ENCODE results near the gene MAD1L1. TPM values are rescaled to one million over a fixed set of nuclear protein-coding genes. Genes with fewer than 3 reads are reported as not detected.

MAD1L1 gene
- total RNA-seq, 1 experiment from 2014 or later: 43.8 TPM

DNA sequence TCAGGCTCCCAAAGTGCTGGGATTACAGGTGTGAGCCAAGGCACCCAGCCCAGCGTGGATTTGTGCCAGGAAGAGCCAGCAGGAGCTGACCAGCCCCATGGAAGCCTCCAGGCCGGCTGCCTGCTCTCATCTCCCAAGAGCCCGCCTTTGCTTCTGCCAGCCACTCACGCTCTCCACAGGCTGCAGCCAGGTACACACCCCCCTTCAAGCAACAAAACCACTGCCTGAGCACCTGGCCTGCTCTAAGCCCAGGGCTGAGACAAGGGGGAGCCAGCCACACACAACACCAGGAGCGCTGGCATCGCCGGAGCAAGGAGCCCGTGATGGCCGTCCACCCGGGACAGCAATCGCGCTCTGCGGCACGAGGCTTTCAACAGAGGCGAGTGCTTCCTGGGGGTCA, 34.5 kb downstream of the MAD1L1 start (continued):
- TF ChIP-seq AFF4 (CRISPR knock-in tag; IDR thresholded peaks at IDR 0.05; ENCODE audit: borderline replicate concordance): no peak
- TF ChIP-seq, protein P1, sequence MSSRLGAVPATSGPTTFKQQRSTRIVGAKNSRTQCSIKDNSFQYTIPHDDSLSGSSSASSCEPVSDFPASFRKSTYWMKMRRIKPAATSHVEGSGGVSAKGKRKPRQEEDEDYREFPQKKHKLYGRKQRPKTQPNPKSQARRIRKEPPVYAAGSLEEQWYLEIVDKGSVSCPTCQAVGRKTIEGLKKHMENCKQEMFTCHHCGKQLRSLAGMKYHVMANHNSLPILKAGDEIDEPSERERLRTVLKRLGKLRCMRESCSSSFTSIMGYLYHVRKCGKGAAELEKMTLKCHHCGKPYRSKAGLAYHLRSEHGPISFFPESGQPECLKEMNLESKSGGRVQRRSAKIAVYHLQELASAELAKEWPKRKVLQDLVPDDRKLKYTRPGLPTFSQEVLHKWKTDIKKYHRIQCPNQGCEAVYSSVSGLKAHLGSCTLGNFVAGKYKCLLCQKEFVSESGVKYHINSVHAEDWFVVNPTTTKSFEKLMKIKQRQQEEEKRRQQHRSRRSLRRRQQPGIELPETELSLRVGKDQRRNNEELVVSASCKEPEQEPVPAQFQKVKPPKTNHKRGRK (CRISPR knock-in tag; IDR thresholded peaks at IDR 0.05; ENCODE audit: borderline replicate concordance): no peak

DNA sequence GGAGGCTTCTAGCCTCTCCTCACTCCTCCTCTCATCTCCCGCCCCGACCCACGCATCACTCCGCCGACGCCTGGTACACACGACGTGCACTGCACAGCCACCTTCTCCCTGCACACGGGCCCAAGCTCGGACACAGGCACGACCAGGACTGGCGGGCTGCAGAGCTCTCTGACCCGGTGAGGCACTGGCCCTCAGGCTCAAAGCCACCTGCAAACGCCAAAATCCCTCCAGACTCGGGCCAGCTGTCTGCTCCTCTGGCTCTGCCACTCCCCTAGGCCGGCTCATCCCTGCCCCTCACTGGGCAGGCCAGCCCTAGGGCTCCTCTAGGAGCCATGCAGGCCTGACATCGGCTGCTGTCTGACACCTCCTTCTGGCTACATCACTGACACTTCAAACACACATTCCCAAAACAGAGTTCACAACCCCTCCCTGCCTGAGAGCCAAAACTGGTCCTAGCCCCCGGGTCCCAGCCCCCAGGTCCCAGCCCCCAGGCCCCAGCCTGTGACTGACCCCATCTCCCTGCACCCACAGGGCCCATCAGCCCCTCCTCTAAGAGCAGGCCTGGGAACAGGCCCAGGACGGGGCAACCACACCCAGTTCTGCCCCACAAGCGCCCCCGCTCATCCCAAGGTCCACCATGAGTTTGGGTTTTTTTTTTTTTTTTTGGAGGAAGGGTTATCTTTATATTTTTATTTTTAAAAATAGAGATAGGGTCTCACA, 35.1 kb downstream of the MAD1L1 start:
- H3K4me3 Mint-ChIP-seq: no peak overlapping the region
- DNase-seq (ENCODE audit: low spot score) (no peak), ATAC-seq (no peak)
- H3K27ac Mint-ChIP-seq: peak overlapping the region; percentile 53
- H3K36me3 Mint-ChIP-seq: peaks cover 34% of the 10 kb centered on the region
- CTCF ChIA-PET: no interaction called here
- peaks cover 14% of the 10 kb centered on the region; the same call in 1 of the 2 replicates for H3K9me3 Mint-ChIP-seq
- H3K4me1 Mint-ChIP-seq: no peaks in the 10 kb centered on the region
- no peaks in the 10 kb centered on the region for H3K27me3 Mint-ChIP-seq (ENCODE audit: low read depth)
- no peak for TF ChIP-seq TCF7 (CRISPR knock-in tag; IDR thresholded peaks at IDR 0.05; ENCODE audit: low read depth)
- TF ChIP-seq ZNF138 (CRISPR knock-in tag; conservative IDR thresholded peaks at IDR 0.05): no peak
- TF ChIP-seq TEAD4 (CRISPR knock-in tag; IDR thresholded peaks at IDR 0.05): no peak
- TF ChIP-seq CREM (CRISPR knock-in tag; IDR thresholded peaks at IDR 0.05): no peak
- TF ChIP-seq, protein P2, sequence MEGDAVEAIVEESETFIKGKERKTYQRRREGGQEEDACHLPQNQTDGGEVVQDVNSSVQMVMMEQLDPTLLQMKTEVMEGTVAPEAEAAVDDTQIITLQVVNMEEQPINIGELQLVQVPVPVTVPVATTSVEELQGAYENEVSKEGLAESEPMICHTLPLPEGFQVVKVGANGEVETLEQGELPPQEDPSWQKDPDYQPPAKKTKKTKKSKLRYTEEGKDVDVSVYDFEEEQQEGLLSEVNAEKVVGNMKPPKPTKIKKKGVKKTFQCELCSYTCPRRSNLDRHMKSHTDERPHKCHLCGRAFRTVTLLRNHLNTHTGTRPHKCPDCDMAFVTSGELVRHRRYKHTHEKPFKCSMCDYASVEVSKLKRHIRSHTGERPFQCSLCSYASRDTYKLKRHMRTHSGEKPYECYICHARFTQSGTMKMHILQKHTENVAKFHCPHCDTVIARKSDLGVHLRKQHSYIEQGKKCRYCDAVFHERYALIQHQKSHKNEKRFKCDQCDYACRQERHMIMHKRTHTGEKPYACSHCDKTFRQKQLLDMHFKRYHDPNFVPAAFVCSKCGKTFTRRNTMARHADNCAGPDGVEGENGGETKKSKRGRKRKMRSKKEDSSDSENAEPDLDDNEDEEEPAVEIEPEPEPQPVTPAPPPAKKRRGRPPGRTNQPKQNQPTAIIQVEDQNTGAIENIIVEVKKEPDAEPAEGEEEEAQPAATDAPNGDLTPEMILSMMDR (IDR thresholded peaks at IDR 0.05): no peak
- POLR2A ChIA-PET: no interaction called here

GRCh38 chr7:2196381-2197378, 36.1 kb downstream of the MAD1L1 start:
- no peak for ATAC-seq
- Mint-ChIP-seq H3K9me3 (peaks cover 14% of the 10 kb centered on the region; the same call in 1 of the 2 replicates), H3K27ac (peak overlapping the region; percentile 53), H3K36me3 (peaks cover 37% of the 10 kb centered on the region), H3K27me3 (ENCODE audit: low read depth) (no peaks in the 10 kb centered on the region), H3K4me1 (no peaks in the 10 kb centered on the region), H3K4me3 (no peak overlapping the region)
- ChIA-PET CTCF (no interaction called here), POLR2A (no interaction called here)
- DNase-seq (ENCODE audit: low spot score): no peak
- TF ChIP-seq FOXP1 (CRISPR knock-in tag; IDR thresholded peaks at IDR 0.05; ENCODE audit: borderline replicate concordance) (no peak), PRDM15 (CRISPR knock-in tag; IDR thresholded peaks at IDR 0.05) (no peak), ETV6 (CRISPR knock-in tag; IDR thresholded peaks at IDR 0.05) (no peak), E2F4 (CRISPR knock-in tag; IDR thresholded peaks at IDR 0.05; ENCODE audit: borderline replicate concordance, low read depth) (no peak), SP1 (CRISPR knock-in tag; conservative IDR thresholded peaks at IDR 0.05) (no peak), MYBL2 (CRISPR knock-in tag; IDR thresholded peaks at IDR 0.05) (no peak), MXD4 (CRISPR knock-in tag; IDR thresholded peaks at IDR 0.05; ENCODE audit: borderline replicate concordance) (no peak), GRHL2 (CRISPR knock-in tag; IDR thresholded peaks at IDR 0.05; ENCODE audit: insufficient replicate concordance, severe bottlenecking) (no peak), GABPB1 (CRISPR knock-in tag; IDR thresholded peaks at IDR 0.05) (no peak), ERG (CRISPR knock-in tag; IDR thresholded peaks at IDR 0.05) (no peak)
